Endothelial cell of umbilical vein (primary cell): ENCODE data around the gene SLC35F3. TPM values are rescaled to one million over a fixed set of nuclear protein-coding genes. Genes with fewer than 3 reads are reported as not detected.

Source experiments
- BruUV-seq: library from RNA; stranded (reverse); fragments of 400-500 nt; replicated peaks from 2 replicates; lab custom pipeline; 2021; lab: Mats Ljungman, UMichigan
- CTCF ChIA-PET: fragments of 300-600, 350-600 bp; sonication (Branson Sonifier 250); formaldehyde crosslinking; loops from one replicate; lab custom pipeline; 2021; ENCODE audit warnings: antibody characterized with exemption, inconsistent platforms; lab: Charles Lee
- POLR2A ChIA-PET: fragments of 300-600, 350-600 bp; sonication (Branson Sonifier 250); formaldehyde crosslinking; loops from one replicate; lab custom pipeline; 2021; ENCODE audit warnings: antibody characterized with exemption, inconsistent platforms; lab: Charles Lee
- DNase-seq: peaks from one replicate; pipeline ENCODE4 v3.0.0-alpha.2; 2011; ENCODE audit warnings: low read depth, low spot score
- FAIRE-seq: peaks from 2 replicates; lab custom pipeline; 2011; peaks lifted over from hg19 to GRCh38; lab: Jason Lieb, UNC
- H2AFZ ChIP-seq: 2 replicates; pipeline ENCODE4 v1.6.0; 2012; ENCODE audit warnings: low read depth, low read length, control low read depth, inconsistent platforms
- H3K27ac ChIP-seq: 2 replicates; pipeline ENCODE4 v1.5.1; 2011; ENCODE audit warnings: low read depth, mild to moderate bottlenecking, control low read depth, low read length, moderate library complexity; ENCODE audit not compliant: insufficient read depth
- H3K27me3 ChIP-seq, 2 experiments: 2 replicates each; pipeline versions ENCODE4 v1.6.0 to v1.6.1; 2011; ENCODE audit warnings: low read length in 2 of 2, mixed read lengths in 1 of 2; ENCODE audit not compliant: control insufficient read depth in 2 of 2, insufficient read depth in 2 of 2
- H3K36me3 ChIP-seq, 2 experiments: 2 replicates in 1 of 2; 3 replicates in 1 of 2; pipeline ENCODE4 v1.5.1; 2011; ENCODE audit warnings: low read length in 2 of 2, mild to moderate bottlenecking in 1 of 2, moderate library complexity in 1 of 2; ENCODE audit not compliant: control insufficient read depth in 2 of 2, insufficient read depth in 2 of 2; ENCODE audit errors: extremely low read depth in 1 of 2
- H3K4me1 ChIP-seq: 3 replicates; pipeline ENCODE4 v1.5.1; 2011; ENCODE audit warnings: mild to moderate bottlenecking, low read length; ENCODE audit not compliant: control insufficient read depth, insufficient read depth; ENCODE audit errors: extremely low read depth
- H3K4me2 ChIP-seq: 2 replicates; pipeline ENCODE4 v1.6.1; 2011; ENCODE audit warnings: low read length, control low read depth, mixed read lengths; ENCODE audit not compliant: insufficient read depth
- H3K4me3 ChIP-seq, 3 experiments: fragments of 200-600 bp in 1 of 3; sonication (generic), shearing (Covaris generic) in 1 of 3; replicated peaks in 1 of 3; 2 replicates each; pipeline ENCODE4 v1.5.1; 2011 to 2016; ENCODE audit warnings: control low read depth in 3 of 3, low read length in 3 of 3, mild to moderate bottlenecking in 2 of 3, inconsistent platforms in 1 of 3, low read depth in 1 of 3, moderate library complexity in 1 of 3; ENCODE audit not compliant: insufficient read depth in 1 of 3
- H3K79me2 ChIP-seq: 2 replicates; pipeline ENCODE4 v1.6.0; 2012; ENCODE audit warnings: low read length, inconsistent platforms; ENCODE audit not compliant: control insufficient read depth, insufficient read depth
- H3K9ac ChIP-seq: replicated peaks from 2 replicates; pipeline ENCODE3; 2011; ENCODE audit warnings: low read length, control low read depth; ENCODE audit not compliant: insufficient read depth; ENCODE audit errors: extremely low read depth
- H3K9me1 ChIP-seq: replicated peaks from 3 replicates; pipeline ENCODE4 v1.6.0; 2011; ENCODE audit warnings: mild to moderate bottlenecking, low read length; ENCODE audit not compliant: control insufficient read depth, insufficient read depth; ENCODE audit errors: extremely low read depth
- H3K9me3 ChIP-seq: replicated peaks from 2 replicates; pipeline ENCODE4 v1.5.1; 2012; ENCODE audit warnings: low read length, inconsistent platforms; ENCODE audit not compliant: control insufficient read depth, insufficient read depth
- H4K20me1 ChIP-seq: replicated peaks from 2 replicates; pipeline ENCODE3; 2011; ENCODE audit warnings: mild to moderate bottlenecking, low read length; ENCODE audit not compliant: control insufficient read depth, insufficient read depth; ENCODE audit errors: extremely low read depth
- EZH2 ChIP-seq: IDR thresholded peaks from 2 replicates; pipeline ENCODE4 v1.6.1; 2012; ENCODE audit warnings: borderline replicate concordance, low read depth, mild to moderate bottlenecking, moderate library complexity, low read length, inconsistent platforms; ENCODE audit not compliant: severe bottlenecking
- FOS ChIP-seq: IDR thresholded peaks from 2 replicates; pipeline ENCODE4 v1.6.1; 2011; ENCODE audit warnings: mild to moderate bottlenecking, low read length, moderate library complexity, borderline replicate concordance; ENCODE audit not compliant: insufficient read depth
- GATA2 ChIP-seq: IDR thresholded peaks from 2 replicates; pipeline ENCODE4 v1.7.0; 2011; ENCODE audit warnings: low read depth, mild to moderate bottlenecking, moderate library complexity, mixed read lengths, low read length; ENCODE audit not compliant: insufficient read length, insufficient read depth
- JUN ChIP-seq: IDR thresholded peaks from 2 replicates; pipeline ENCODE4 v1.6.1; 2011; ENCODE audit warnings: borderline replicate concordance, low read depth; ENCODE audit not compliant: insufficient read length, insufficient read depth
- MYC ChIP-seq: IDR thresholded peaks from one replicate; pipeline ENCODE4 v1.6.1; 2011; ENCODE audit warnings: mild to moderate bottlenecking, low read depth, low read length
- POLR2A ChIP-seq: IDR thresholded peaks from 2 replicates; pipeline ENCODE4 v1.6.1; 2012; ENCODE audit warnings: low read depth, mild to moderate bottlenecking, control low read depth, low read length
- dilution Hi-C: fragments of 300-500 bp; cut with MboI; formaldehyde crosslinking; loops from one replicate; pipeline ENCODE4 v1.15.0; 2019; ENCODE audit warnings: low sequenced_read_pairs; ENCODE audit not compliant: extremely low pct_ligation_motif_present
- intact Hi-C: fragments of 100-400 bp; cut with micrococcal nuclease; formaldehyde crosslinking; loops from one replicate; pipeline ENCODE4 v1.10.0; 2022
- polyA plus RNA-seq, 4 experiments: library from polyadenylated mRNA; depleted of rRNA in 3 of 4; stranded (reverse) in 3 of 4; unstranded in 1 of 4; fragments of >200 nt; gene quantifications; 2 replicates each; pipeline versions ENCODE4 v1.2.1 to v1.2.3, GENCODE V29; 2011 to 2012; ENCODE audit warnings: missing spikeins in 1 of 4
- total RNA-seq: library from RNA; stranded (reverse); gene quantifications from 2 replicates; pipeline ENCODE4 v1.2.3, GENCODE V29; 2021
- TF ChIP-seq, protein P1 (sequence below), 2 donors: IDR thresholded peaks; 1 replicate in 1 of 2; 2 replicates in 1 of 2; pipeline ENCODE4 v1.5.1; 2011; ENCODE audit warnings: low read length in 2 of 2, mild to moderate bottlenecking in 2 of 2, moderate library complexity in 2 of 2, control low read depth in 1 of 2, inconsistent platforms in 1 of 2, low read depth in 1 of 2; ENCODE audit not compliant: insufficient read depth in 1 of 2; ENCODE audit errors: extremely low read depth in 1 of 2

Gene SLC35F3
- total and polyA plus RNA-seq, 2 donors (not counting 3 experiments of a cell fraction or from before 2014, with no cell fraction given) = not detected

DNA sequence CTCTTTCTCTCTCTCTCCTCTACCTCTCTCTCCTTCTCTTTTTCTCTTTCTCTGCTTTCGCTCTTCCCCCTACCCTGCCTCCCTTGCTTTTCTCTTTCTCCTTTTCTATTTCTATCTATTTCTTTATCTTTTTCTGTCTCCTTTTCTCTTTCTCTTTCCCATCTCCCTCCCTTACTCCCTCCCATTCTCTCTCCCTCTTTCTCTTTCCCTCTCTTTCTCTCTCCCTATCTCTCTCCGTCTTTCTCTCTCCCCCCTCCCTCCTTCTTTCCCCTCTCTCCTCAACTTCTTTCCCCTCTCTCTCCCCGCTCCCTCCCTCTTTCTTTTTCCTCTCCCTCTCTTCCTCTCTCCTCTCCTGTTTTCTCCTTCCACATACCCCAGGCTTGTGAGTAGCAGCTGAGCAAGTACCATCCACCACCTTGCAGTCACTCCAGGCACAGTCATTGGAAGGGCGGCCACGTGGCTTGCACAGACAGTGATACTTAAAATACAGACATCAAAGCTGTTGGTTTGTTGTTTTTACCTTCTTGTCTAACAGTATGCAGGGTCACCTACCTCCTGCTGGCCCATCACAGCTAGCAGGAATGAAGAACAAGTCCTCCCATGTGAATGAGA lies 259.7 kb downstream of the SLC35F3 start:
- TF ChIP-seq FOS (no peak), GATA2 (no peak), POLR2A (no peak), EZH2 (no peak)
- Histone ChIP-seq H3K9me1 (no peaks in the 10 kb centered on the region), H3K9me3 (no peaks in the 10 kb centered on the region), H3K27ac (no peak overlapping the region), H3K36me3 (no peaks in the 10 kb centered on the region), H3K27me3 (no peaks in the 10 kb centered on the region), H3K4me2 (no peak overlapping the region), H3K9ac (no peak overlapping the region), H3K4me1 (no peaks in the 10 kb centered on the region), H3K79me2 (no peaks in the 10 kb centered on the region), H2AFZ (no peak overlapping the region), H3K4me3 (no peak overlapping the region), H4K20me1 (no peaks in the 10 kb centered on the region)
- DNase-seq (no peak), FAIRE-seq (no peak)
- BruUV-seq = no TSS peak
- dilution Hi-C loops = no loop called here
- POLR2A ChIA-PET = no interaction called here
- CTCF ChIA-PET = no interaction called here
- intact Hi-C loops = no loop called here

DNA sequence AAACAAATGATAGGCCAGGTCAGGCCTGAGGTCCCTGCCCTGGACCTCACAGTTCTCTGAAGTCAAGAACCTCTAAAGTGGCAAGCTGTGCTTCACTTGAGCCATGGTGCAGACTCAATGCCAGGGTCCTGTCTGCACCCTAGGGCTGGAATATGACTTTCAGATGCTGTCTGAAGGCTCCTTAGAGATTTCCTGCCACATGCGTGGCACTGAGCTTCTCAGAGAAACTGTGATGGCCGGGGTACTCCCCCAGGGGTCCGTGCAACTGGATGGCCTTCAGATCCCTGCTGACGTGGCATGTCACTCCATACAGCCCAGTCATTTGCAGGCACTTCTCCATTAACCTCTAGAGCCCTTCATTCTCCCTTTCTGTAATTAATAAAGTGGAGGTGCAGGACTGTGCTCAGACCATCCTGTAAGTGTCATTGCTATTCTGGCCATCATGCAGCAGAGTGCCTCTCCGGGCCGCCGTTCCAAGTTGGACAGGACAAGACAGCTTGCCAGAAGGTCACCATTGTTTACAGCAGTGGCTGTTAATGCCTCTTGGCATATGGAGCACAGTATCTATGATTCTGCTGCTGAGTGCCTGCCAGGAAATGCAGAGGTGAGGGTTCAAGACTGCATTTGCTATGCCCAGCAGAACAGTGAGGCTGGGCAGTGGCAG lies 263.7 kb downstream of the SLC35F3 start:
- Histone ChIP-seq H3K27me3 (no peaks in the 10 kb centered on the region), H3K4me1 (no peaks in the 10 kb centered on the region), H4K20me1 (no peaks in the 10 kb centered on the region), H3K9me3 (no peaks in the 10 kb centered on the region), H3K79me2 (no peaks in the 10 kb centered on the region), H3K9me1 (no peaks in the 10 kb centered on the region), H2AFZ (no peak overlapping the region), H3K36me3 (no peaks in the 10 kb centered on the region), H3K27ac (no peak overlapping the region), H3K9ac (no peak overlapping the region), H3K4me2 (no peak overlapping the region), H3K4me3 (no peak overlapping the region)
- intact Hi-C loops (no loop called here), dilution Hi-C loops (no loop called here)
- TF ChIP-seq FOS = no peak
- no peak for TF ChIP-seq JUN
- no peak for TF ChIP-seq GATA2
- TF ChIP-seq EZH2 = no peak
- no peak for TF ChIP-seq POLR2A
- TF ChIP-seq, protein P1, sequence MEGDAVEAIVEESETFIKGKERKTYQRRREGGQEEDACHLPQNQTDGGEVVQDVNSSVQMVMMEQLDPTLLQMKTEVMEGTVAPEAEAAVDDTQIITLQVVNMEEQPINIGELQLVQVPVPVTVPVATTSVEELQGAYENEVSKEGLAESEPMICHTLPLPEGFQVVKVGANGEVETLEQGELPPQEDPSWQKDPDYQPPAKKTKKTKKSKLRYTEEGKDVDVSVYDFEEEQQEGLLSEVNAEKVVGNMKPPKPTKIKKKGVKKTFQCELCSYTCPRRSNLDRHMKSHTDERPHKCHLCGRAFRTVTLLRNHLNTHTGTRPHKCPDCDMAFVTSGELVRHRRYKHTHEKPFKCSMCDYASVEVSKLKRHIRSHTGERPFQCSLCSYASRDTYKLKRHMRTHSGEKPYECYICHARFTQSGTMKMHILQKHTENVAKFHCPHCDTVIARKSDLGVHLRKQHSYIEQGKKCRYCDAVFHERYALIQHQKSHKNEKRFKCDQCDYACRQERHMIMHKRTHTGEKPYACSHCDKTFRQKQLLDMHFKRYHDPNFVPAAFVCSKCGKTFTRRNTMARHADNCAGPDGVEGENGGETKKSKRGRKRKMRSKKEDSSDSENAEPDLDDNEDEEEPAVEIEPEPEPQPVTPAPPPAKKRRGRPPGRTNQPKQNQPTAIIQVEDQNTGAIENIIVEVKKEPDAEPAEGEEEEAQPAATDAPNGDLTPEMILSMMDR (IDR thresholded peaks at IDR 0.05; ENCODE audit: extremely low read depth in 1 of 2, insufficient read depth in 1 of 2, low read depth in 1 of 2, low read length in 2 of 2) = no peak
- TF ChIP-seq MYC = no peak
- DNase-seq (no peak), FAIRE-seq (no peak)
- ChIA-PET CTCF (no interaction called here), POLR2A (no interaction called here)
- BruUV-seq = no TSS peak
